Measurements from ENCODE around the gene LLGL2. TPM values are rescaled to one million over a fixed set of nuclear protein-coding genes. Genes with fewer than 3 reads are reported as not detected.

LLGL2 gene
- total and polyA plus RNA-seq, 10 donors = 28.6 to 153 (median 80.0) TPM

DNA sequence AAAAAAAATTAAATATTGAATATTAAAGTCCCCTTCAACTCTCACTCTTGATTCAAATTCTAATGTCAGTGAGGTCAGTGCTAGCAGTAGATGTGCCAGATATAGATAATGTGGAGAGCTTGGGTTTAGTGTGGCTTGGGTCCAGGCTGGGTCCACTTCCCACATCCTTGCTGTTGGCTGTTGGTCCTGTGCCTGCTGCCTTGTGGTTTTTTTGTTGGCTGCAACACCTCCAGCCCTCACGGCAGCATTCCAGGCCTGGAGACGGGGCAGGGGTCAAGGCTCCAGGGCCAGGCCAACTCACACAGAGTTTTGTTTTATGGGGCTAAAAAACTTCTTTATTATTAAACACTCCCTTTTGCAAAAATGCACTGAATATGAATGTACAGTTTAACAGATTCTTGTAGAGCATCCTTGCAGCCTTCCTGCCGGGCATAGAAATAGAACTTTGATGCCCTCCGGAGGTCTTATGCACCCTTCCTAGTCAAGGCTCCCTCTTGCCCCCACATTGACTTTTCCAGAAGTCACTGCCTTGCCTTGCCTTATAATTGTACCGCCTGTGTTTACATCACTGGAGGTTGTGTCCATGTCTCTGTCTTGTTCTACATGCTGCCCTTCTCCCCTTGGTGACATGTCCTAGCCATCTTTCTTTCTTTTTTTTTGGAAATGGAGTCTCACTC lies 36.6 kb downstream of the LLGL2 start:
- Histone ChIP-seq H3K9me3 (no peaks in the 10 kb centered on the region), H3K4me3 (no peak overlapping the region), H3K36me3 (peaks cover 0 to 87% (median 35%) of the 10 kb centered on the region in 6 donors), H3K27me3 (replicated peaks in 1 of 7) (no peaks in the 10 kb centered on the region), H3K27ac (no peak overlapping the region), H3K4me1 (peaks cover 0 to 20% (median 9%) of the 10 kb centered on the region in 6 donors)
- intact Hi-C loops (cut with DNase I; ENCODE audit: low total_unique reads) = no loop called here
- TF ChIP-seq, protein P1, sequence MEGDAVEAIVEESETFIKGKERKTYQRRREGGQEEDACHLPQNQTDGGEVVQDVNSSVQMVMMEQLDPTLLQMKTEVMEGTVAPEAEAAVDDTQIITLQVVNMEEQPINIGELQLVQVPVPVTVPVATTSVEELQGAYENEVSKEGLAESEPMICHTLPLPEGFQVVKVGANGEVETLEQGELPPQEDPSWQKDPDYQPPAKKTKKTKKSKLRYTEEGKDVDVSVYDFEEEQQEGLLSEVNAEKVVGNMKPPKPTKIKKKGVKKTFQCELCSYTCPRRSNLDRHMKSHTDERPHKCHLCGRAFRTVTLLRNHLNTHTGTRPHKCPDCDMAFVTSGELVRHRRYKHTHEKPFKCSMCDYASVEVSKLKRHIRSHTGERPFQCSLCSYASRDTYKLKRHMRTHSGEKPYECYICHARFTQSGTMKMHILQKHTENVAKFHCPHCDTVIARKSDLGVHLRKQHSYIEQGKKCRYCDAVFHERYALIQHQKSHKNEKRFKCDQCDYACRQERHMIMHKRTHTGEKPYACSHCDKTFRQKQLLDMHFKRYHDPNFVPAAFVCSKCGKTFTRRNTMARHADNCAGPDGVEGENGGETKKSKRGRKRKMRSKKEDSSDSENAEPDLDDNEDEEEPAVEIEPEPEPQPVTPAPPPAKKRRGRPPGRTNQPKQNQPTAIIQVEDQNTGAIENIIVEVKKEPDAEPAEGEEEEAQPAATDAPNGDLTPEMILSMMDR (IDR thresholded peaks at IDR 0.05 in 8 of 11, conservative IDR thresholded peaks at IDR 0.05 in 3 of 11) = no peak
- TF ChIP-seq POLR2AphosphoS5 (IDR thresholded peaks at IDR 0.05) (no peak), POLR2A (IDR thresholded peaks at IDR 0.05) (no peak)
- WGBS, 5 donors = 72 to 89% (median 79%) methylated on average over 5 of the region's 5 CpGs
- DNase-seq = no peak

DNA sequence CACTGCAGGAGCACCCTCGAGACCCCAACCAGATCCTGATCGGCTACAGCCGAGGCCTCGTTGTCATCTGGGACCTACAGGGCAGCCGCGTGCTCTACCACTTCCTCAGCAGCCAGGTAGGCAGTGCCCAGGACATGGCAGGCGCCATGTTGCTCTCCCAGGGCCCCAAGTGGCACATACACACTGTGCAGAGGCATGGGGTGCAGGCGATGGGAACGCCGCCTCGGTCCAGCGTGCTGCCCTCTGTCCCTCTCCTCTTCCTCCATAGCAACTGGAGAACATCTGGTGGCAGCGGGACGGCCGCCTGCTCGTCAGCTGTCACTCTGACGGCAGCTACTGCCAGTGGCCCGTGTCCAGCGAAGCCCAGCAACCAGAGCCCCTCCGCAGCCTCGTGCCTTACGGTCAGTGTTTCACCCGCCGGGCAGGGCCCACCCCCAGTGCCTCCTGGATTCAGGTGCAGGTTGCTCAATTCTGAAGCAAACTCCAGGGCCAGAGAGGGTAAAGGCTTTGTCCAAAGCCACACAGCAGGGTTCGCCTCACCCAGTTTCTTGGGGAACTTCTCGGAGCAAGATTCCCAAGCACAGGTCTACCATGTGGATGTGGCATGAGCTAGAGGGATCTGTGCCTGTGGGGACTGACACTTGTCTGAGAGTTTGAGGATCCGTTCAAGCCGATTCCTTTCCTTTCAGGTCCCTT lies 37.7 kb downstream of the LLGL2 start:
- intact Hi-C loops (cut with DNase I; ENCODE audit: low total_unique reads) = no loop called here
- peaks cover 0 to 87% (median 35%) of the 10 kb centered on the region in 6 donors for H3K36me3 ChIP-seq
- H3K27ac ChIP-seq = no peak overlapping the region
- no peaks in the 10 kb centered on the region for H3K27me3 ChIP-seq (replicated peaks in 1 of 7)
- H3K9me3 ChIP-seq = no peaks in the 10 kb centered on the region
- H3K4me1 ChIP-seq = peaks cover 0 to 13% (median 4%) of the 10 kb centered on the region in 6 donors
- TF ChIP-seq POLR2A (IDR thresholded peaks at IDR 0.05) (no peak), POLR2AphosphoS5 (IDR thresholded peaks at IDR 0.05) (peak in 1 of 3 donors; percentile 19)
- TF ChIP-seq, protein P1 (IDR thresholded peaks at IDR 0.05 in 8 of 11, conservative IDR thresholded peaks at IDR 0.05 in 3 of 11) = no peak
- no peak overlapping the region for H3K4me3 ChIP-seq
- 86 to 96% (median 94%) methylated on average over 13 to 28 of the region's 28 CpGs for WGBS, 5 donors
- DNase-seq = no peak

DNA sequence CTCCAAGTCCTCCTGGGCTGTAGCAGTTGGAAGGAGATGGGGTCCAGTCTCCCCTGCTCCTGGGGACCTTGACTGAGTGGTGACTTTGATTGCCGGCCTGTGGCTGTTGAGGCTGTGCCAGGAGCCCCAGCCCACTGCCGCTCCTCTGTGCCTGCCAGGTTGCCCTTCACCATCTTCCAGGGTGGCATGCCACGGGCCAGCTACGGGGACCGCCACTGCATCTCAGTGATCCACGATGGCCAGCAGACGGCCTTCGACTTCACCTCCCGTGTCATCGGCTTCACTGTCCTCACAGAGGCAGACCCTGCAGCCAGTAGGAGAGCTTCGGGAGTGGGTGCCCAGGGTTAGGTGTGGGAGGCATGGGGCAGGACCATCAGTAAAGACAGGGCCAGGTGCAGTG lies 38.7 kb downstream of the LLGL2 start:
- TF ChIP-seq POLR2A (IDR thresholded peaks at IDR 0.05) (no peak), POLR2AphosphoS5 (IDR thresholded peaks at IDR 0.05) (no peak)
- TF ChIP-seq, protein P1 (IDR thresholded peaks at IDR 0.05 in 8 of 11, conservative IDR thresholded peaks at IDR 0.05 in 3 of 11) = no peak
- intact Hi-C loops (cut with DNase I; ENCODE audit: low total_unique reads) = no loop called here
- DNase-seq = no peak
- Histone ChIP-seq H3K4me1 (peaks cover 0 to 13% (median 4%) of the 10 kb centered on the region in 6 donors), H3K27ac (no peak overlapping the region), H3K9me3 (no peaks in the 10 kb centered on the region), H3K36me3 (peaks cover 0 to 87% (median 43%) of the 10 kb centered on the region in 6 donors), H3K27me3 (replicated peaks in 1 of 7) (no peaks in the 10 kb centered on the region), H3K4me3 (no peak overlapping the region)
- WGBS, 5 donors = 90 to 100% (median 94%) methylated on average over 10 to 11 of the region's 11 CpGs

DNA sequence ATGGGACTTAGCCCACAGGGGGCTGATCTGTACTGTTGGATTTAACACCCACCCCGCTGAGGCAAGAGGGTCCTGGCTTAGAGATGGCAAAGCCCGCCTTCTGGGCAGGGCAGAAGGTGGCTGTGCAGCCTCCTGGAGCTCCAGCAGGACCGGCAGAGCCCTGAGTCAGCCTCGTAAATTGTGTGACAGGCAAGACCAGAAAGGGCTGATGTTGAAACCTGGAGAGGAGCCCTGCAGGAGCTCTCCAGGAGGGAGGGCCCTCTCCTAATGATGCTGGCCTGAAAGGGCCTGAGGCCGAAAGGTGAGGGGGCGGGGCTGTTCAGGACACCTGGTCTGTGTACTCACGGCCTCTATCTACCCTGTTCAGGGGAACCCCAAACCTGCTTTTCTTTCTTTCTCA lies 39.6 kb downstream of the LLGL2 start:
- Histone ChIP-seq H3K4me1 (peaks cover 0 to 16% (median 4%) of the 10 kb centered on the region in 6 donors), H3K4me3 (no peak overlapping the region), H3K36me3 (peaks cover 0 to 87% (median 45%) of the 10 kb centered on the region in 6 donors), H3K27ac (no peak overlapping the region), H3K9me3 (no peaks in the 10 kb centered on the region), H3K27me3 (replicated peaks in 1 of 7) (no peaks in the 10 kb centered on the region)
- WGBS, 5 donors = 80 to 93% (median 87%) methylated on average over 7 of the region's 7 CpGs
- intact Hi-C loops (cut with DNase I; ENCODE audit: low total_unique reads) = no loop called here
- no peak for DNase-seq
- no peak for TF ChIP-seq POLR2A (IDR thresholded peaks at IDR 0.05)
- no peak for TF ChIP-seq POLR2AphosphoS5 (IDR thresholded peaks at IDR 0.05)
- TF ChIP-seq, protein P1 (IDR thresholded peaks at IDR 0.05 in 8 of 11, conservative IDR thresholded peaks at IDR 0.05 in 3 of 11) = no peak
